Measurements from ENCODE around the gene FGF11. TPM values are rescaled to one million over a fixed set of nuclear protein-coding genes. Genes with fewer than 3 reads are reported as not detected.

The FGF11 gene
- total RNA-seq, 2 donors from 2014 or later = 4.0 to 8.8 TPM

DNA sequence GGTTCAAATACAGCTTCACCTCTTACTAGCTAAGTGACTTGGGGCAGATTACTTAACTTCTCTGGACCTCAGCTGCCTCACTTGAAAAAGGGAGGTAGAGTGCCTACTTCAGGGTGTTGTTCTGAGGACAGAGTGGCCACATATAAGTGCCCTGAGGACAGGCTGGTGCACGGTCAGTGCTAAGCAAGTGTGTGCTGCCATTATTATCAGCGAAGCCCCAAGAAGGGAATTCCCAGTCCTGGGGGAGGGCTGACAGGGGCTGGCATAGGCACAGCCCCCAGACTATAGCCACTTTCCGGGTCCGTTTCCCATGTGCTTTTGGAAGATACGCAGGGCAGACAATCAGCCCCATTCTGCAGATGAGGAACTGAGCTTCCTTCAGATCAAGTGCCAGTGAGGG lies 37.6 kb downstream of the FGF11 start:
- no peak for DNase-seq
- 91 to 96% methylated on average over 5 of the region's 5 CpGs for WGBS, 2 experiments (ENCODE audit: insufficient coverage in 1 of 2, insufficient read length in 1 of 2)
- H3K4me1 ChIP-seq (ENCODE audit: control insufficient read depth, insufficient read depth, low read length) = peaks cover 15% of the 10 kb centered on the region
- no peak overlapping the region for H3K9ac ChIP-seq (ENCODE audit: extremely low read depth, low read length, poor library complexity, severe bottlenecking)
- TF ChIP-seq, protein P1, sequence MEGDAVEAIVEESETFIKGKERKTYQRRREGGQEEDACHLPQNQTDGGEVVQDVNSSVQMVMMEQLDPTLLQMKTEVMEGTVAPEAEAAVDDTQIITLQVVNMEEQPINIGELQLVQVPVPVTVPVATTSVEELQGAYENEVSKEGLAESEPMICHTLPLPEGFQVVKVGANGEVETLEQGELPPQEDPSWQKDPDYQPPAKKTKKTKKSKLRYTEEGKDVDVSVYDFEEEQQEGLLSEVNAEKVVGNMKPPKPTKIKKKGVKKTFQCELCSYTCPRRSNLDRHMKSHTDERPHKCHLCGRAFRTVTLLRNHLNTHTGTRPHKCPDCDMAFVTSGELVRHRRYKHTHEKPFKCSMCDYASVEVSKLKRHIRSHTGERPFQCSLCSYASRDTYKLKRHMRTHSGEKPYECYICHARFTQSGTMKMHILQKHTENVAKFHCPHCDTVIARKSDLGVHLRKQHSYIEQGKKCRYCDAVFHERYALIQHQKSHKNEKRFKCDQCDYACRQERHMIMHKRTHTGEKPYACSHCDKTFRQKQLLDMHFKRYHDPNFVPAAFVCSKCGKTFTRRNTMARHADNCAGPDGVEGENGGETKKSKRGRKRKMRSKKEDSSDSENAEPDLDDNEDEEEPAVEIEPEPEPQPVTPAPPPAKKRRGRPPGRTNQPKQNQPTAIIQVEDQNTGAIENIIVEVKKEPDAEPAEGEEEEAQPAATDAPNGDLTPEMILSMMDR (conservative IDR thresholded peaks at IDR 0.05) = no peak
- Mint-ChIP-seq H3K36me3 (ENCODE audit: low read depth) (peaks cover 4% of the 10 kb centered on the region), H3K4me3 (no peak overlapping the region), H3K27me3 (ENCODE audit: insufficient read depth) (no peaks in the 10 kb centered on the region), H3K9me3 (no peaks in the 10 kb centered on the region), H3K4me1 (peaks cover 31% of the 10 kb centered on the region), H3K27ac (no peak overlapping the region)
- H3K9me3 ChIP-seq (ENCODE audit: control insufficient read depth, low read length) = no peaks in the 10 kb centered on the region
- H3K36me3 ChIP-seq (ENCODE audit: control insufficient read depth, insufficient read depth, low read length) = no peaks in the 10 kb centered on the region
- H3K4me3 ChIP-seq (ENCODE audit: low read length) = no peak overlapping the region
- H3K27ac ChIP-seq (ENCODE audit: low read depth, low read length) = no peak overlapping the region
- no peaks in the 10 kb centered on the region for H3K27me3 ChIP-seq (ENCODE audit: control insufficient read depth, insufficient read depth, low read length, poor library complexity, severe bottlenecking)

DNA sequence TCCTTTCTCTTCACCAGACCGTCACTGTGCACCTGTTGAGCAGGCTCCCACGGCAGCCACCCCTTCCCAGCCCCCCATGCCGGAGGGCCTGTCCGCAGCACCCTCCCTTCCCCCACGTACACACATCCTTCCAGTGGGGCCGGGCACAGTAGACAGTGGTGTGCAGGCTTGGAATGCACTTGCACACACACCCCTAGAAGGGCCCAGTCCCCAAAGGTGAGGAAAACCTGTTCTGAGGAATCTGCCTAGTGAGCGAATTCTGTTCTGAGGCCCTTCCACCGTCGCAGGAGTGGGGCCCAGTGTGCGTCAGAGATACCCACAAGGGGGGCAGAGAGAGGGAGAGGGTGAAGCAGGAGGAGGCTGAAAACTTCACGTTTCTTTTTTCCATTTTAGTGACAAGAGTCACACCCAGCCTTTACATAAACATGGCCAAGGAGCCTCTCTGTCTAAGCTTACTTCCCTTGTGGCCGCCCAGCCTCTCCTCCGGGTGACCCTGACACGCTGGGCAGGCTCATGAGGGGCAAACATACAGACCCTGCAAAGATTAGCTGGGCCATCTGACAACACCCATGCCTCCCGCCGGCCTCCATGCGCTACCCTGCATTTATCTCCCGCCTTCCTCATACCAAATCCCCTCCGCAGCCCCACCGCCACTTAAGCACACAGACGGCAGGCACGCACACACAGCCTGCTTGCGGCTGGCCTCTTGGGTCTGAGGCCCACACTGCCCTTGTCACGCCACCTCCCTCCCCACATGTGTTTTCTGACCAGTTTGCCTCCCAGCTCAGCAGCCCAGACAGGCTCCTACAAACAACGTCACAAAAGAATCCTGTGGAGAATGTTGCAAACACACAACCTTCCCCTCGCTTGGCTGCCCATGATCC lies 38.3 kb downstream of the FGF11 start:
- DNase-seq = peak; percentile 73
- Mint-ChIP-seq H3K27ac (peak overlapping the region; percentile 76), H3K4me1 (peaks cover 38% of the 10 kb centered on the region), H3K9me3 (no peaks in the 10 kb centered on the region), H3K4me3 (peak overlapping the region; percentile 88), H3K36me3 (ENCODE audit: low read depth) (peaks cover 4% of the 10 kb centered on the region), H3K27me3 (ENCODE audit: insufficient read depth) (no peaks in the 10 kb centered on the region)
- WGBS, 2 experiments (ENCODE audit: insufficient coverage in 1 of 2, insufficient read length in 1 of 2) = 69 to 74% methylated on average over 7 to 26 of the region's 26 CpGs
- Histone ChIP-seq H3K36me3 (ENCODE audit: control insufficient read depth, insufficient read depth, low read length) (no peaks in the 10 kb centered on the region), H3K9me3 (ENCODE audit: control insufficient read depth, low read length) (no peaks in the 10 kb centered on the region), H3K9ac (ENCODE audit: extremely low read depth, low read length, poor library complexity, severe bottlenecking) (peak overlapping the region; percentile 76), H3K27ac (ENCODE audit: low read depth, low read length) (peak overlapping the region; percentile 60), H3K4me1 (ENCODE audit: control insufficient read depth, insufficient read depth, low read length) (peaks cover 15% of the 10 kb centered on the region), H3K27me3 (ENCODE audit: control insufficient read depth, insufficient read depth, low read length, poor library complexity, severe bottlenecking) (no peaks in the 10 kb centered on the region), H3K4me3 (ENCODE audit: low read length) (peak overlapping the region; percentile 84)
- TF ChIP-seq, protein P1 (conservative IDR thresholded peaks at IDR 0.05) = no peak

DNA sequence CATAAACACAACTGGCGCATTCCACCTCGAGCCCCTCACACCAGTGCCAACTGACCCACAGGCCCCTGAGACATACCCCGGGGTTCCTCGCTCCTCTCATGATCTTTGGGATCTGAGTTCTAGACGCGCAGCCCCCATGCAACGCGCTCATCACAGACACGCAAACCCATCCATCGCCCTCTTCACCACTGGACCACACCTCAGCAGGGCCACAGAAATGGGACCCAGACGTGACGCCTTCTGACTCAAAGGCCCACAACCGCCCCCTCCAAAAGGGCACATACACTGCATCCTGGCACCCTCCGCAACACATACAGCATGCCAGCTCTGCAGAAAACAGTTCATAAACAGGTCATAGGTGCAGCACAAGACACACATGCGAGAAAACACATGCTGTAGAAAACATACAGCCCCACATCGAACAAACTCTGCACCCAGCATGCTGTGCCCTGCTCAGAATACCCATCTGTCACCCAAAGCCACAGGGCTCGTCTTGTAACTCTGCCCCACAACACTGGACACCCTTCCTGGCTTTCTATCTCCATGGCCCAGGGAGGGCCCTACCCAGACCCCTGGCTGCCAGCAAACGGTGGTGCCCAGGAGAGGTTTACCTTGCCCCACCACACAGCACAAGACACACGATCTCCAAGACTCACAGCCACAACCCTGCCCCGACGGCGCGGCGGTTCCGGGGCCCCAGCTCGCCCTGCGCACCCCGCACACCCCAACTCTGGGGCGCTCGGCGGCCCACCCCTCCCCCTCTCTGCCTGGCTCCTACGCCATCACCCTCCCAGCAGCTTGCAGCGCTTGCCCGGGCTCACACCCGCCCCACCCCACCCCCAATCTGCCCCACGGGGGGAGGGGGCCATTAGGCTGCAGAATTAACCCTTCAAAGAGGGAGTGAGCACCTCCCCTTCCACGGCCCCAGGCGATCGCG lies 39.2 kb downstream of the FGF11 start:
- H3K4me1 Mint-ChIP-seq = peaks cover 47% of the 10 kb centered on the region
- peaks cover 15% of the 10 kb centered on the region for H3K4me1 ChIP-seq (ENCODE audit: control insufficient read depth, insufficient read depth, low read length)
- peak; percentile 77 for DNase-seq
- H3K27me3 ChIP-seq (ENCODE audit: control insufficient read depth, insufficient read depth, low read length, poor library complexity, severe bottlenecking) = no peaks in the 10 kb centered on the region
- peak overlapping the region; percentile 88 for H3K4me3 Mint-ChIP-seq
- peak overlapping the region; percentile 76 for H3K27ac Mint-ChIP-seq
- H3K36me3 Mint-ChIP-seq (ENCODE audit: low read depth) = peaks cover 4% of the 10 kb centered on the region
- WGBS, 2 experiments (ENCODE audit: insufficient coverage in 1 of 2, insufficient read length in 1 of 2) = 36 to 96% methylated on average over 5 to 40 of the region's 40 CpGs
- H3K4me3 ChIP-seq (ENCODE audit: low read length) = peak overlapping the region; percentile 84
- peak overlapping the region; percentile 75 for H3K27ac ChIP-seq (ENCODE audit: low read depth, low read length)
- TF ChIP-seq, protein P1 (conservative IDR thresholded peaks at IDR 0.05) = peak; percentile 20
- no peaks in the 10 kb centered on the region for H3K27me3 Mint-ChIP-seq (ENCODE audit: insufficient read depth)
- H3K36me3 ChIP-seq (ENCODE audit: control insufficient read depth, insufficient read depth, low read length) = no peaks in the 10 kb centered on the region
- H3K9me3 Mint-ChIP-seq = no peaks in the 10 kb centered on the region
- H3K9me3 ChIP-seq (ENCODE audit: control insufficient read depth, low read length) = no peaks in the 10 kb centered on the region
- peak overlapping the region; percentile 76 for H3K9ac ChIP-seq (ENCODE audit: extremely low read depth, low read length, poor library complexity, severe bottlenecking)

Data from endodermal cell (in vitro differentiated cells).